Parathyroid adenoma (tissue), 2 donors: Measurements from ENCODE around the gene FRS3.

Source experiments
- H2AFZ ChIP-seq: fragments of 300-600 bp; sonication (generic); one replicate; pipeline ENCODE4 v1.7.0; 2017; ENCODE audit warnings: antibody characterized with exemption, mild to moderate bottlenecking
- H3K27ac ChIP-seq: fragments of 300-600 bp; sonication (generic); one replicate; pipeline ENCODE4 v1.7.0; 2017
- H3K27me3 ChIP-seq: fragments of 300-600 bp; sonication (generic); one replicate; pipeline ENCODE4 v1.7.0; 2017; ENCODE audit warnings: low read length; ENCODE audit not compliant: control insufficient read depth, insufficient read depth
- H3K36me3 ChIP-seq: fragments of 300-600 bp; sonication (generic); one replicate; pipeline ENCODE4 v1.7.0; 2017; ENCODE audit warnings: low read length; ENCODE audit not compliant: control insufficient read depth, insufficient read depth
- H3K4me1 ChIP-seq: fragments of 300-600 bp; sonication (generic); one replicate; pipeline ENCODE4 v1.7.0; 2017; ENCODE audit warnings: control low read depth
- H3K4me2 ChIP-seq: fragments of 300-600 bp; sonication (generic); one replicate; pipeline ENCODE4 v1.7.0; 2017; ENCODE audit warnings: low read length
- H3K4me3 ChIP-seq: fragments of 300-600 bp; sonication (generic); one replicate; pipeline ENCODE4 v1.7.0; 2017; ENCODE audit warnings: low read depth, low read length
- H3K79me2 ChIP-seq: fragments of 300-600 bp; sonication (generic); one replicate; pipeline ENCODE4 v1.7.0; 2017; ENCODE audit warnings: control low read depth
- H3K9ac ChIP-seq: fragments of 300-600 bp; sonication (generic); one replicate; pipeline ENCODE4 v1.7.0; 2017; ENCODE audit warnings: mild to moderate bottlenecking
- H3K9me3 ChIP-seq: fragments of 300-600 bp; sonication (generic); one replicate; pipeline ENCODE4 v1.7.0; 2017; ENCODE audit warnings: low read length; ENCODE audit not compliant: control insufficient read depth
- TF ChIP-seq, protein P1 (sequence below): fragments of 300-600 bp; sonication (generic); IDR thresholded peaks from one replicate; pipeline ENCODE4 v1.7.0; 2017; ENCODE audit warnings: antibody characterized with exemption, mild to moderate bottlenecking
- donor health status: primary hyperparathyroidism.

Gene FRS3

GRCh38 chr6:41740366-41741162 is 39.1 kb downstream of the FRS3 start:
- no peak overlapping the region for H3K27ac ChIP-seq
- H3K4me3 ChIP-seq: no peak overlapping the region

DNA sequence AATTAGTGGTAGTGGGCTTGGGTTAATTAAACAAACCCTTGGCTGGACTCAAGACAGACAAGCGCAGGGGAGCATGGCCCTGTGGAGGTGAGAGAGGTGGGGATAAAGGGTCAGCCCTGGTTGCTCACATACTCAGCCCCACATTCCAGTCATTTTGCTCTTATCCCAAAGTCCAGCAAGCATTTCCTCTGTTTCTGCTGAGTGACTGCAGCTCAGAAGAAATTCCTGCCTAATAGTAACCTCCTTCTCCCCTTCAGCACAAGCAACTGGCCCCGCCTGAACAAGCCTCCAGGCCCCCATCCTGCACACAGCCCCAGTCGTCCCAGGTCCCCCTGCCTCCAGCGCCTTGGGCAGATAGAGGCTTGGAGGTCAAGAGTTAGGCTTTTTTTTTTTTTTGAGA is 40.7 kb downstream of the FRS3 start:
- H3K9me3 ChIP-seq: no peaks in the 10 kb centered on the region
- H3K4me3 ChIP-seq: no peak overlapping the region
- H2AFZ ChIP-seq: no peak overlapping the region
- no peak overlapping the region for H3K9ac ChIP-seq
- TF ChIP-seq, protein P1, sequence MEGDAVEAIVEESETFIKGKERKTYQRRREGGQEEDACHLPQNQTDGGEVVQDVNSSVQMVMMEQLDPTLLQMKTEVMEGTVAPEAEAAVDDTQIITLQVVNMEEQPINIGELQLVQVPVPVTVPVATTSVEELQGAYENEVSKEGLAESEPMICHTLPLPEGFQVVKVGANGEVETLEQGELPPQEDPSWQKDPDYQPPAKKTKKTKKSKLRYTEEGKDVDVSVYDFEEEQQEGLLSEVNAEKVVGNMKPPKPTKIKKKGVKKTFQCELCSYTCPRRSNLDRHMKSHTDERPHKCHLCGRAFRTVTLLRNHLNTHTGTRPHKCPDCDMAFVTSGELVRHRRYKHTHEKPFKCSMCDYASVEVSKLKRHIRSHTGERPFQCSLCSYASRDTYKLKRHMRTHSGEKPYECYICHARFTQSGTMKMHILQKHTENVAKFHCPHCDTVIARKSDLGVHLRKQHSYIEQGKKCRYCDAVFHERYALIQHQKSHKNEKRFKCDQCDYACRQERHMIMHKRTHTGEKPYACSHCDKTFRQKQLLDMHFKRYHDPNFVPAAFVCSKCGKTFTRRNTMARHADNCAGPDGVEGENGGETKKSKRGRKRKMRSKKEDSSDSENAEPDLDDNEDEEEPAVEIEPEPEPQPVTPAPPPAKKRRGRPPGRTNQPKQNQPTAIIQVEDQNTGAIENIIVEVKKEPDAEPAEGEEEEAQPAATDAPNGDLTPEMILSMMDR: no peak
- H3K4me1 ChIP-seq: no peaks in the 10 kb centered on the region
- H3K4me2 ChIP-seq: no peak overlapping the region
- no peak overlapping the region for H3K27ac ChIP-seq
- H3K79me2 ChIP-seq: no peaks in the 10 kb centered on the region
- no peaks in the 10 kb centered on the region for H3K36me3 ChIP-seq
- H3K27me3 ChIP-seq: no peaks in the 10 kb centered on the region

More at GRCh38 chr6:41740366-41741162, 39.1 kb downstream of the FRS3 start:
- Histone ChIP-seq H2AFZ (no peak overlapping the region), H3K9me3 (no peaks in the 10 kb centered on the region), H3K4me1 (no peaks in the 10 kb centered on the region), H3K36me3 (no peaks in the 10 kb centered on the region), H3K9ac (no peak overlapping the region), H3K79me2 (no peaks in the 10 kb centered on the region), H3K4me2 (no peak overlapping the region), H3K27me3 (no peaks in the 10 kb centered on the region)
- TF ChIP-seq, protein P1: no peak

- H3K9me3 ChIP-seq: no peaks in the 10 kb centered on the region
- no peaks in the 10 kb centered on the region for H3K36me3 ChIP-seq
- H3K27ac ChIP-seq: no peak overlapping the region
- peaks cover 6% of the 10 kb centered on the region for H3K79me2 ChIP-seq
- H3K4me2 ChIP-seq: no peak overlapping the region
- TF ChIP-seq, protein P1: no peak
- H3K27me3 ChIP-seq: no peaks in the 10 kb centered on the region
- no peak overlapping the region for H3K9ac ChIP-seq
- H3K4me1 ChIP-seq: peaks cover 3% of the 10 kb centered on the region
- no peak overlapping the region for H2AFZ ChIP-seq
- no peak overlapping the region for H3K4me3 ChIP-seq
Observed at GRCh38 chr6:41737591-41738130, 42.0 kb downstream of the FRS3 start.

- Histone ChIP-seq H3K79me2 (peaks cover 6% of the 10 kb centered on the region), H3K27ac (no peak overlapping the region), H3K4me2 (no peak overlapping the region), H3K36me3 (no peaks in the 10 kb centered on the region), H2AFZ (no peak overlapping the region), H3K4me1 (peaks cover 5% of the 10 kb centered on the region), H3K27me3 (no peaks in the 10 kb centered on the region), H3K9me3 (no peaks in the 10 kb centered on the region), H3K9ac (no peak overlapping the region), H3K4me3 (no peak overlapping the region)
- TF ChIP-seq, protein P1: no peak
Observed at GRCh38 chr6:41736800-41737555, 42.7 kb downstream of the FRS3 start.
